Measurements from ENCODE around the gene NEDD8. TPM values are rescaled to one million over a fixed set of nuclear protein-coding genes. Genes with fewer than 3 reads are reported as not detected.

The NEDD8 gene
- total and polyA plus RNA-seq, 2 of the 4 experiments (the other 2 are of a cell fraction) = 167 to 375 TPM

GRCh38 chr14:24255931-24256711, 24.0 kb upstream of the NEDD8 start:
- Histone ChIP-seq H4K8ac (ENCODE audit: low read depth in 2 of 2, low read length in 2 of 2) (no peak overlapping the region), H2BK120ac (ENCODE audit: low read depth, low read length) (no peak overlapping the region), H3K9me3 (ENCODE audit: control insufficient read depth, insufficient read depth, low read length) (no peaks in the 10 kb centered on the region), H3K27me3 (ENCODE audit: control insufficient read depth, insufficient read depth, low read length) (no peaks in the 10 kb centered on the region), H3K23ac (ENCODE audit: low read depth, low read length) (no peak overlapping the region), H3K18ac (ENCODE audit: low read depth, low read length) (no peak overlapping the region), H4K91ac (ENCODE audit: insufficient read depth, low read depth, low read length) (no peak overlapping the region), H3K4me3 (ENCODE audit: insufficient read depth, low read depth, low read length) (no peak overlapping the region), H2AFZ (replicated peaks; ENCODE audit: low read length, poor library complexity) (no peak overlapping the region), H3K27ac (ENCODE audit: insufficient read depth, low read length) (no peak overlapping the region), H4K20me1 (ENCODE audit: insufficient read depth, low read length) (no peaks in the 10 kb centered on the region), H3K4ac (ENCODE audit: low read depth, low read length) (no peak overlapping the region), H3K14ac (replicated peaks; ENCODE audit: low read depth, low read length) (no peak overlapping the region), H3K56ac (ENCODE audit: extremely low read depth, insufficient read depth, low read length) (no peak overlapping the region), H3K9me1 (ENCODE audit: insufficient read depth, low read length) (peaks cover 35% of the 10 kb centered on the region), H2BK5ac (ENCODE audit: low read depth, low read length, poor library complexity, severe bottlenecking) (no peak overlapping the region), H2AK5ac (ENCODE audit: low read depth, low read length) (no peak overlapping the region), H4K5ac (ENCODE audit: low read depth, low read length) (no peak overlapping the region), H2AK9ac (replicated peaks; ENCODE audit: low read depth, low read length, poor library complexity) (no peak overlapping the region), H3K4me2 (ENCODE audit: low read depth, low read length) (no peak overlapping the region), H2BK20ac (ENCODE audit: low read depth, low read length) (no peak overlapping the region), H2BK15ac (ENCODE audit: low read depth, low read length) (no peak overlapping the region), H3K4me1 (ENCODE audit: control insufficient read depth, insufficient read depth, low read length) (peaks cover 22% of the 10 kb centered on the region), H3K36me3 (ENCODE audit: control insufficient read depth, insufficient read depth, low read length) (peaks cover 2% of the 10 kb centered on the region; the same call in 1 of the 2 replicates), H3K79me1 (ENCODE audit: low read depth in 1 of 2, low read length in 2 of 2) (peaks cover 0 to 2% of the 10 kb centered on the region in 2 experiments; a peak in 1 of 4 replicates), H3K9ac (ENCODE audit: low read depth, low read length) (no peak overlapping the region)
- no TSS peak for BruUV-seq (replicated peaks)
- dilution Hi-C loops (cut with HindIII; ENCODE audit: low sequenced_read_pairs, unreplicated experiment) (no loop called here), intact Hi-C loops (cut with micrococcal nuclease) (loop anchor here (2.0 kb wide), 1 partner anchor 15 kb away; the partner anchor contains the start of gene RABGGTA), in situ Hi-C loops (cut with MboI; ENCODE audit: low sequenced_read_pairs) (no loop called here)
- ChIA-PET POLR2A (ENCODE audit: unreplicated experiment) (no interaction called here), CTCF (no interaction called here)
- ATAC-seq (ENCODE audit: low read depth) (no peak), DNase-seq (no peak)
- no peak for TF ChIP-seq BHLHE40 (IDR thresholded peaks at IDR 0.05; ENCODE audit: low read depth, low read length)
- TF ChIP-seq, protein P1, sequence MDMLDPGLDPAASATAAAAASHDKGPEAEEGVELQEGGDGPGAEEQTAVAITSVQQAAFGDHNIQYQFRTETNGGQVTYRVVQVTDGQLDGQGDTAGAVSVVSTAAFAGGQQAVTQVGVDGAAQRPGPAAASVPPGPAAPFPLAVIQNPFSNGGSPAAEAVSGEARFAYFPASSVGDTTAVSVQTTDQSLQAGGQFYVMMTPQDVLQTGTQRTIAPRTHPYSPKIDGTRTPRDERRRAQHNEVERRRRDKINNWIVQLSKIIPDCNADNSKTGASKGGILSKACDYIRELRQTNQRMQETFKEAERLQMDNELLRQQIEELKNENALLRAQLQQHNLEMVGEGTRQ (IDR thresholded peaks at IDR 0.05; ENCODE audit: low read depth, low read length) = no peak
- TF ChIP-seq SMC3 (IDR thresholded peaks at IDR 0.05; ENCODE audit: low read depth, low read length) = no peak
- no peak for TF ChIP-seq RFX5 (IDR thresholded peaks at IDR 0.05; ENCODE audit: low read depth, low read length)
- TF ChIP-seq POLR2A (IDR thresholded peaks at IDR 0.05; ENCODE audit: low read depth, low read length) = no peak
- TF ChIP-seq CHD1 (IDR thresholded peaks at IDR 0.05; ENCODE audit: low read depth, low read length) = no peak
- TF ChIP-seq FOS (IDR thresholded peaks at IDR 0.05; ENCODE audit: low read depth, low read length) = no peak
- TF ChIP-seq MXI1 (IDR thresholded peaks at IDR 0.05; ENCODE audit: borderline replicate concordance, low read depth, low read length) = no peak
- TF ChIP-seq MAZ (IDR thresholded peaks at IDR 0.05; ENCODE audit: borderline replicate concordance, low read depth, low read length) = no peak
- TF ChIP-seq NFE2L2 (IDR thresholded peaks at IDR 0.05; ENCODE audit: low read depth, low read length) = no peak
- no peak for TF ChIP-seq RAD21 (IDR thresholded peaks at IDR 0.05; ENCODE audit: low read length)
- no peak for TF ChIP-seq CTCF (conservative IDR thresholded peaks at IDR 0.05; ENCODE audit: low read depth, low read length)
- 100% methylated on average over 5 of the region's 12 CpGs; no CpG with 5 or more reads in 1 of the 2 experiments for WGBS, 2 experiments (ENCODE audit: extremely low coverage in 2 of 2, insufficient read length in 1 of 2)

Data from IMR-90 (cell line).